Measurements from ENCODE around the gene TCN2.

- TF ChIP-seq CTCF (IDR thresholded peaks at IDR 0.05) (no peak), POLR2A (IDR thresholded peaks at IDR 0.05) (no peak)
These were observed 55.1 kb downstream of the TCN2 start for GRCh38 chr22:30662040-30662439.

All from thyroid gland (tissue), 4 donors.